GM12878 (cell line): ENCODE measurements around the gene YIF1A. TPM values are rescaled to one million over a fixed set of nuclear protein-coding genes. Genes with fewer than 3 reads are reported as not detected.

ENCODE experiments used
- BACH1 ChIP-seq: fragments of 450-650 bp; IDR thresholded peaks from 2 replicates; pipeline ENCODE4 v1.6.1; 2017; ENCODE audit warnings: mild to moderate bottlenecking, borderline replicate concordance
- MTA2 ChIP-seq: fragments of 450-650 bp; IDR thresholded peaks from 2 replicates; pipeline ENCODE4 v1.6.1; 2016; ENCODE audit warnings: low read depth, mild to moderate bottlenecking, moderate library complexity
- NFYB ChIP-seq: IDR thresholded peaks from 2 replicates; pipeline ENCODE4 v1.6.1; 2011; ENCODE audit warnings: low read depth, mild to moderate bottlenecking, low read length, improper control_type of control experiment, moderate library complexity; ENCODE audit not compliant: insufficient read depth
- SUPT20H ChIP-seq: IDR thresholded peaks from 2 replicates; pipeline ENCODE4 v1.6.1; 2011; ENCODE audit warnings: low read depth, mild to moderate bottlenecking, low read length, moderate library complexity, borderline replicate concordance; ENCODE audit not compliant: control insufficient read depth
- polyA plus RNA-seq, 11 experiments: library from polyadenylated mRNA; depleted of rRNA in 4 of 11; unstranded in 6 of 11; stranded (reverse) in 5 of 11; fragments of >200 nt; fragmentation: Nextera tagmentation in 4 of 11; fragmentation: Illumina TruSeq in 1 of 11; extraction: Ambion mirVana in 4 of 11; extraction: Trizol in 1 of 11; gene quantifications; 1 replicate in 1 of 11; 2 replicates in 10 of 11; pipeline versions ENCODE4 v1.2.1 to v1.2.3, GENCODE V29; 2011 to 2016; ENCODE audit warnings: inconsistent platforms in 2 of 11, missing spikeins in 2 of 11, low read depth in 1 of 11
- total RNA-seq, 4 experiments: library from RNA; depleted of rRNA in 3 of 4; stranded (reverse); fragments of >200 nt in 3 of 4; fragmentation: Illumina TruSeq in 1 of 4; extraction: Trizol in 1 of 4; gene quantifications; 2 replicates each; pipeline versions ENCODE4 v1.2.1 to v1.2.3, GENCODE V29; 2013 to 2021
- TF ChIP-seq, protein P1 (sequence below): fragments of 450-650 bp; formaldehyde crosslinking; IDR thresholded peaks from 2 replicates; pipeline ENCODE4 v1.4.0; 2020; ENCODE audit warnings: mild to moderate bottlenecking, moderate library complexity
- TF ChIP-seq, protein P2 (sequence below): fragments of 150-350 bp; IDR thresholded peaks from 2 replicates; pipeline ENCODE4 v1.6.1; 2014; ENCODE audit warnings: mild to moderate bottlenecking, low read depth, low read length
- TF ChIP-seq, protein P3 (sequence below): fragments of 450-650 bp; formaldehyde crosslinking; IDR thresholded peaks from 2 replicates; pipeline ENCODE4 v1.5.0; 2022; ENCODE audit warnings: mild to moderate bottlenecking, missing genetic modification characterization
- TF ChIP-seq, protein P4 (sequence below): fragments of 450-650 bp; conservative IDR thresholded peaks from 2 replicates; pipeline ENCODE4 v1.6.1; 2017; ENCODE audit warnings: mild to moderate bottlenecking, moderate library complexity
- TF ChIP-seq, protein P5 (sequence below): fragments of 450-650 bp; IDR thresholded peaks from 2 replicates; pipeline ENCODE4 v1.6.1; 2017; ENCODE audit warnings: mild to moderate bottlenecking
- TF ChIP-seq, protein P6 (sequence below): IDR thresholded peaks from 2 replicates; pipeline ENCODE4 v1.6.1; 2012; ENCODE audit warnings: low read length, inconsistent platforms

The YIF1A gene
- total and polyA plus RNA-seq, 10 of the 15 experiments (the other 5 are each of a cell fraction or from before 2014, with no cell fraction given), result 6.6 to 128 (median 71.7) TPM

DNA sequence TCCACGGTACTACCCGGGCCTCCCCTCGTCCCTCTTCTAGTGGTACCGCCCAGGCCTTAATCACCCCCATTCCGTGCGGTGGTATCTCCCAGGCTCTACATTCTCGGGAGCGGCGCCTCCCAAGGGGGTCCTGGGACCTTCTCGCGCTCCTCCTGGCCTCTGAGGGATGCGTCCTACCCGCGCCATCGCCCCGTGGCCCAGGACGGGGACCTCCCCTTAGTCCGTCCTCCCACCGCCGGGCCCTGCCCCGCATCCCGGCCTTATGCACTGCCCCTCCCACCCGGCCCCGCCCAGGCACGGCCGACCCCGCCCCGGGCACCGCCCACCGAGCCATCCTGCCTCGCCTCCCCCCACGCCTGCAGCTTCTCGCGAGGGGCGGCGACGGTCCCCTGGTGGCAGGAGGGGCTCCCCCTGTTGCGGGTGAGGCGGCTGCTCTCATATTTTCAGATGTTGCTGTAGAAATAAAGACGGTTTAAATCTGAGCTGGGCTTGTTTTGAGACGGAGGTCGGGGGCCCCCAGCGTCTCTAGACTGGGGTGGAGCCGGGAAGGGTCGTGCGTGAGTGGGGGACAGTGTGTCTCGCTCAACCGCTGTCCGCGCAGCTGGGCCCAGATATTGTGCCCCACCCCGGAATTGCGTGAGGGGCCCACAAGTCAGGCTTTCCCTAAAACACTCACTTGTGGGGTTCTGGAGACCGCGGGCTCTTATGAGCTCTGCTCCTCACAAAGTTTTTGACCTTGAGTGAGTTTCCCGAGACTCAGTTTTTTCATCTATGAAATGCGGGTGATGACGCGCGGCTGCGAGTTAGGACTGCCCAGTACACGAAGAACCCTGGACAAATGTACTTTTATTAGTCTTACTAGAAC, 21.3 kb downstream of the YIF1A start (continued):
- TF ChIP-seq, protein P1, sequence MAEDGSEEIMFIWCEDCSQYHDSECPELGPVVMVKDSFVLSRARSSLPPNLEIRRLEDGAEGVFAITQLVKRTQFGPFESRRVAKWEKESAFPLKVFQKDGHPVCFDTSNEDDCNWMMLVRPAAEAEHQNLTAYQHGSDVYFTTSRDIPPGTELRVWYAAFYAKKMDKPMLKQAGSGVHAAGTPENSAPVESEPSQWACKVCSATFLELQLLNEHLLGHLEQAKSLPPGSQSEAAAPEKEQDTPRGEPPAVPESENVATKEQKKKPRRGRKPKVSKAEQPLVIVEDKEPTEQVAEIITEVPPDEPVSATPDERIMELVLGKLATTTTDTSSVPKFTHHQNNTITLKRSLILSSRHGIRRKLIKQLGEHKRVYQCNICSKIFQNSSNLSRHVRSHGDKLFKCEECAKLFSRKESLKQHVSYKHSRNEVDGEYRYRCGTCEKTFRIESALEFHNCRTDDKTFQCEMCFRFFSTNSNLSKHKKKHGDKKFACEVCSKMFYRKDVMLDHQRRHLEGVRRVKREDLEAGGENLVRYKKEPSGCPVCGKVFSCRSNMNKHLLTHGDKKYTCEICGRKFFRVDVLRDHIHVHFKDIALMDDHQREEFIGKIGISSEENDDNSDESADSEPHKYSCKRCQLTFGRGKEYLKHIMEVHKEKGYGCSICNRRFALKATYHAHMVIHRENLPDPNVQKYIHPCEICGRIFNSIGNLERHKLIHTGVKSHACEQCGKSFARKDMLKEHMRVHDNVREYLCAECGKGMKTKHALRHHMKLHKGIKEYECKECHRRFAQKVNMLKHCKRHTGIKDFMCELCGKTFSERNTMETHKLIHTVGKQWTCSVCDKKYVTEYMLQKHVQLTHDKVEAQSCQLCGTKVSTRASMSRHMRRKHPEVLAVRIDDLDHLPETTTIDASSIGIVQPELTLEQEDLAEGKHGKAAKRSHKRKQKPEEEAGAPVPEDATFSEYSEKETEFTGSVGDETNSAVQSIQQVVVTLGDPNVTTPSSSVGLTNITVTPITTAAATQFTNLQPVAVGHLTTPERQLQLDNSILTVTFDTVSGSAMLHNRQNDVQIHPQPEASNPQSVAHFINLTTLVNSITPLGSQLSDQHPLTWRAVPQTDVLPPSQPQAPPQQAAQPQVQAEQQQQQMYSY, result no peak
- TF ChIP-seq, protein P2, sequence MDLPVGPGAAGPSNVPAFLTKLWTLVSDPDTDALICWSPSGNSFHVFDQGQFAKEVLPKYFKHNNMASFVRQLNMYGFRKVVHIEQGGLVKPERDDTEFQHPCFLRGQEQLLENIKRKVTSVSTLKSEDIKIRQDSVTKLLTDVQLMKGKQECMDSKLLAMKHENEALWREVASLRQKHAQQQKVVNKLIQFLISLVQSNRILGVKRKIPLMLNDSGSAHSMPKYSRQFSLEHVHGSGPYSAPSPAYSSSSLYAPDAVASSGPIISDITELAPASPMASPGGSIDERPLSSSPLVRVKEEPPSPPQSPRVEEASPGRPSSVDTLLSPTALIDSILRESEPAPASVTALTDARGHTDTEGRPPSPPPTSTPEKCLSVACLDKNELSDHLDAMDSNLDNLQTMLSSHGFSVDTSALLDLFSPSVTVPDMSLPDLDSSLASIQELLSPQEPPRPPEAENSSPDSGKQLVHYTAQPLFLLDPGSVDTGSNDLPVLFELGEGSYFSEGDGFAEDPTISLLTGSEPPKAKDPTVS, result no peak
- TF ChIP-seq, protein P3, sequence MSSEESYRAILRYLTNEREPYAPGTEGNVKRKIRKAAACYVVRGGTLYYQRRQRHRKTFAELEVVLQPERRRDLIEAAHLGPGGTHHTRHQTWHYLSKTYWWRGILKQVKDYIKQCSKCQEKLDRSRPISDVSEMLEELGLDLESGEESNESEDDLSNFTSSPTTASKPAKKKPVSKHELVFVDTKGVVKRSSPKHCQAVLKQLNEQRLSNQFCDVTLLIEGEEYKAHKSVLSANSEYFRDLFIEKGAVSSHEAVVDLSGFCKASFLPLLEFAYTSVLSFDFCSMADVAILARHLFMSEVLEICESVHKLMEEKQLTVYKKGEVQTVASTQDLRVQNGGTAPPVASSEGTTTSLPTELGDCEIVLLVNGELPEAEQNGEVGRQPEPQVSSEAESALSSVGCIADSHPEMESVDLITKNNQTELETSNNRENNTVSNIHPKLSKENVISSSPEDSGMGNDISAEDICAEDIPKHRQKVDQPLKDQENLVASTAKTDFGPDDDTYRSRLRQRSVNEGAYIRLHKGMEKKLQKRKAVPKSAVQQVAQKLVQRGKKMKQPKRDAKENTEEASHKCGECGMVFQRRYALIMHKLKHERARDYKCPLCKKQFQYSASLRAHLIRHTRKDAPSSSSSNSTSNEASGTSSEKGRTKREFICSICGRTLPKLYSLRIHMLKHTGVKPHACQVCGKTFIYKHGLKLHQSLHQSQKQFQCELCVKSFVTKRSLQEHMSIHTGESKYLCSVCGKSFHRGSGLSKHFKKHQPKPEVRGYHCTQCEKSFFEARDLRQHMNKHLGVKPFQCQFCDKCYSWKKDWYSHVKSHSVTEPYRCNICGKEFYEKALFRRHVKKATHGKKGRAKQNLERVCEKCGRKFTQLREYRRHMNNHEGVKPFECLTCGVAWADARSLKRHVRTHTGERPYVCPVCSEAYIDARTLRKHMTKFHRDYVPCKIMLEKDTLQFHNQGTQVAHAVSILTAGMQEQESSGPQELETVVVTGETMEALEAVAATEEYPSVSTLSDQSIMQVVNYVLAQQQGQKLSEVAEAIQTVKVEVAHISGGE (CRISPR knock-in tag), result no peak
- TF ChIP-seq SUPT20H, result no peak
- TF ChIP-seq, protein P4, sequence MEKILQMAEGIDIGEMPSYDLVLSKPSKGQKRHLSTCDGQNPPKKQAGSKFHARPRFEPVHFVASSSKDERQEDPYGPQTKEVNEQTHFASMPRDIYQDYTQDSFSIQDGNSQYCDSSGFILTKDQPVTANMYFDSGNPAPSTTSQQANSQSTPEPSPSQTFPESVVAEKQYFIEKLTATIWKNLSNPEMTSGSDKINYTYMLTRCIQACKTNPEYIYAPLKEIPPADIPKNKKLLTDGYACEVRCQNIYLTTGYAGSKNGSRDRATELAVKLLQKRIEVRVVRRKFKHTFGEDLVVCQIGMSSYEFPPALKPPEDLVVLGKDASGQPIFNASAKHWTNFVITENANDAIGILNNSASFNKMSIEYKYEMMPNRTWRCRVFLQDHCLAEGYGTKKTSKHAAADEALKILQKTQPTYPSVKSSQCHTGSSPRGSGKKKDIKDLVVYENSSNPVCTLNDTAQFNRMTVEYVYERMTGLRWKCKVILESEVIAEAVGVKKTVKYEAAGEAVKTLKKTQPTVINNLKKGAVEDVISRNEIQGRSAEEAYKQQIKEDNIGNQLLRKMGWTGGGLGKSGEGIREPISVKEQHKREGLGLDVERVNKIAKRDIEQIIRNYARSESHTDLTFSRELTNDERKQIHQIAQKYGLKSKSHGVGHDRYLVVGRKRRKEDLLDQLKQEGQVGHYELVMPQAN, result peak; percentile 71
- TF ChIP-seq, protein P5, sequence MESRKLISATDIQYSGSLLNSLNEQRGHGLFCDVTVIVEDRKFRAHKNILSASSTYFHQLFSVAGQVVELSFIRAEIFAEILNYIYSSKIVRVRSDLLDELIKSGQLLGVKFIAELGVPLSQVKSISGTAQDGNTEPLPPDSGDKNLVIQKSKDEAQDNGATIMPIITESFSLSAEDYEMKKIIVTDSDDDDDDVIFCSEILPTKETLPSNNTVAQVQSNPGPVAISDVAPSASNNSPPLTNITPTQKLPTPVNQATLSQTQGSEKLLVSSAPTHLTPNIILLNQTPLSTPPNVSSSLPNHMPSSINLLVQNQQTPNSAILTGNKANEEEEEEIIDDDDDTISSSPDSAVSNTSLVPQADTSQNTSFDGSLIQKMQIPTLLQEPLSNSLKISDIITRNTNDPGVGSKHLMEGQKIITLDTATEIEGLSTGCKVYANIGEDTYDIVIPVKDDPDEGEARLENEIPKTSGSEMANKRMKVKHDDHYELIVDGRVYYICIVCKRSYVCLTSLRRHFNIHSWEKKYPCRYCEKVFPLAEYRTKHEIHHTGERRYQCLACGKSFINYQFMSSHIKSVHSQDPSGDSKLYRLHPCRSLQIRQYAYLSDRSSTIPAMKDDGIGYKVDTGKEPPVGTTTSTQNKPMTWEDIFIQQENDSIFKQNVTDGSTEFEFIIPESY, result no peak
- no peak for TF ChIP-seq BACH1
- TF ChIP-seq, protein P6, sequence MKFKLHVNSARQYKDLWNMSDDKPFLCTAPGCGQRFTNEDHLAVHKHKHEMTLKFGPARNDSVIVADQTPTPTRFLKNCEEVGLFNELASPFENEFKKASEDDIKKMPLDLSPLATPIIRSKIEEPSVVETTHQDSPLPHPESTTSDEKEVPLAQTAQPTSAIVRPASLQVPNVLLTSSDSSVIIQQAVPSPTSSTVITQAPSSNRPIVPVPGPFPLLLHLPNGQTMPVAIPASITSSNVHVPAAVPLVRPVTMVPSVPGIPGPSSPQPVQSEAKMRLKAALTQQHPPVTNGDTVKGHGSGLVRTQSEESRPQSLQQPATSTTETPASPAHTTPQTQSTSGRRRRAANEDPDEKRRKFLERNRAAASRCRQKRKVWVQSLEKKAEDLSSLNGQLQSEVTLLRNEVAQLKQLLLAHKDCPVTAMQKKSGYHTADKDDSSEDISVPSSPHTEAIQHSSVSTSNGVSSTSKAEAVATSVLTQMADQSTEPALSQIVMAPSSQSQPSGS, result no peak
- TF ChIP-seq NFYB, result no peak
- TF ChIP-seq MTA2, result peak; percentile 36; the same call in 1 of the 2 replicates
